Cardiac septum (tissue), 1 donor: Measurements from ENCODE around the gene MCTP2. TPM values are rescaled to one million over a fixed set of nuclear protein-coding genes. Genes with fewer than 3 reads are reported as not detected.

ENCODE experiments used
- DNase-seq: peaks from one replicate; pipeline ENCODE4 v3.0.0-alpha.2; 2020; ENCODE audit warnings: low spot score
- intact Hi-C: fragments of 100-400 bp; cut with DNase I; formaldehyde crosslinking; loops from one replicate; pipeline ENCODE4 v1.14.0; 2022
- total RNA-seq: library from RNA; stranded (reverse); fragmentation: NEBNext Ultra II Directional; extraction: Animal tissue kit (Norgen Biotek cat#: 25700); gene quantifications from one replicate; pipeline ENCODE4 v1.2.1, GENCODE V29; 2021
- donor health status: DM: no; HTN: no; CAD: no.

Gene MCTP2
- total RNA-seq, 1 donor from 2014 or later: 1.5 TPM

DNA sequence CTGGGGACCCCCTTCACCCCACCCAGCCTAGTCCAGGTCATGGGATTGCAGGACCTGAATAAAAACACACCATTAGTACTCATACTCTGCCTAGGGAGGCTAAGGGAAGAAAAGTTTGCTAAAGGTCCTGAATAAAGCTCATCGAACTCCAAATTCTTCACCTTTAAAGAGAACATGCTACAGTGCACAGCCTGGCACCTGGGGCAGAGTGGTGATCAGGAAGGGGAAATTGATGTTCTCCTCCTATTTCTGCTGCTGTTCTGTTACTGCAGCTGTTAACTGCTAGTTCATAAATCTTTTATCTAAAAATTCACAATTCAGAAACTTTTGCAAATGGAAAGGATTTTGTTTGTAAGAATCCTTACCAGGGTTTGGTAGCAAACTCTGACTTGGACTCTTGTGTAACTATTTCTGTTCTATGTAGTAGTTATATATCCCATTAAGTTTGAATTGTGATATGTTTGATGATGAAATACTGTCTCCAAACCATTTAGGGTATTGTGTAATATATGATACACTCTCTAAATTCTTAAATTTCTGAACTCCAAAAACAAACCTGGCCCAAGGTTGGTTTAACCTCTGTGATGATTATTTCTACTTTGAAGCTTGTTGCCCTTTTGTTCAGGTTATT, 27.9 kb downstream of the MCTP2 start:
- intact Hi-C loops: no loop called here
- DNase-seq: no peak

DNA sequence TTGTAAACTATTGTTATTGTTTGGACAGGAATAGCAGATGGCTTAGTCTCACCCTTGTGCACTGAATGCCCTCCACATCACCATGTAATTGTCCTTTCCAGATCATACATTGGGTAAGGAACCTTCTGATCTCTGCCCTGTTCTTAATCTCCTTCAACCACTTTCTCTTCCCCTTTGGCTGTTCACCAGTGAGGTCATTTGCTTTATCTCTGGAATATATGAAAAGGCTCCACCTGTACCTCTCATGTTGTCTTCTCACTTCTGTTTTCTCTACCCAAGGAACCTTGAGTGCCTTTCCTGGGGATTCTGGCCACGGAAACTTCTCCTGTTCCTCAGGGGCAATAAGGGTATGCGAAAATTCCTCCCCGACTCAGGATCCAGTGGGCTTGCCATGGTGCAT, 28.5 kb downstream of the MCTP2 start:
- intact Hi-C loops: no loop called here
- DNase-seq: no peak

GRCh38 chr15:94262201-94262600, 30.8 kb downstream of the MCTP2 start:
- no peak for DNase-seq
- intact Hi-C loops: no loop called here

GRCh38 chr15:94263341-94264273, 32.2 kb downstream of the MCTP2 start:
- no peak for DNase-seq
- intact Hi-C loops: no loop called here

- no peak for DNase-seq
- intact Hi-C loops: no loop called here
These were observed 33.6 kb downstream of the MCTP2 start for GRCh38 chr15:94265009-94265408.

DNA sequence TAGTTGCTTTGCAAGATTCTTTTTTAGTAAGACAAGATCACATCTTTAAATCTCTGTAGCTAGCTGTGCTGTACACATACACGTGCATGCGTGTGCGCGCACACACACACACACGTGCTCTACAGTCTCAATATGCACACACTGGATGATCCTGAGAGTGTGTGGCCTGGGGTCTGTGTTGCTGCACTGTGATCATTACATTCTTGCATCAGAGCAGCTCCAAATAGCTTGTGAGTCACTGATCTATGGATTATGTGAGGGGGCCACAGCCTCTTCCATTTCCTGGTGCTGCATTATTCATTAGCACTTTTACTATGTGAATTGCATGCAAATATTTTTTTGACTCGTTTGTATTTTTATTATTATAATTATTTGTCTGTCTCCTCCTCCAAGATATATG, 34.6 kb downstream of the MCTP2 start:
- DNase-seq: no peak
- intact Hi-C loops: no loop called here

GRCh38 chr15:94266789-94267188, 35.4 kb downstream of the MCTP2 start:
- intact Hi-C loops: no loop called here
- no peak for DNase-seq

- DNase-seq: no peak
- intact Hi-C loops: no loop called here
These were observed 38.6 kb downstream of the MCTP2 start for GRCh38 chr15:94269954-94270353.

GRCh38 chr15:94270570-94270969, 39.2 kb downstream of the MCTP2 start:
- no peak for DNase-seq
- intact Hi-C loops: no loop called here

- intact Hi-C loops: no loop called here
- no peak for DNase-seq
These were observed 41.0 kb downstream of the MCTP2 start for GRCh38 chr15:94272251-94272898.

DNA sequence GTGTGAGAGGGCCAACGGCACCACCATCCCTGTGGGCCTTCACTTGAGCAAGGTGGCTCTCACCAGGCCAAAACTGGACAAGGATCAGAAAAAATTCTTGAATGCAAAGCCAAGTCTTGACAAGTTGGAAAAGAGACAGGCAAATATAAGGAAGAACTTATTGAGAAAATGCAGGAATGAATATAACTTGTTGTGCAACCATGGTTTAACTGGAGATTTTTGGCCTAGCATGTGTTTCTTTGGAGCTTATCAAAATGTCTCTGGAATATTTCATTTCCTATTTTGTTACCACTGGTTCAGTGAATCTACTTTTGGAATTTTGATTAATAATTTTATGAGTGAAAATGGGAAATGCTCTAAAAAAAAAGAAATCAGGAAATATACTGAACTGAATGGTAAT, 42.5 kb downstream of the MCTP2 start:
- no peak for DNase-seq
- intact Hi-C loops: no loop called here

DNA sequence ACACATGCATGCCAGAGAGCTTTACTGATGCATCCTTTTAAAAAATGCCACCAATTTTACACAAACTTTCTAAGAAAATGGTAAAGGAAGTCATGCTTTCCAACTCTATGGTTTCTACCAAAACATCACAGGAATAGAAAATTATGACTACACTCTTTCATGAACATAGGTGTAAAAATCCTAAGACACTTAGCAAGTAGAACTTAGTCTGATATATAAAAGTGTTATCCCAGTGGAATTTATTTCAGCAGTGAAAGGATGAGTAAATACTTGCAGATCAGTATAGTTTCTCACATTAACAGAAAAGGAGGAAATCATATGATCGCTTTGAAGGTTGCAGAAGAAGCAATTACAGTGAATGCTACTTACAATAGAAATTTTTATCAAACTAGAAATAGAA, 43.4 kb downstream of the MCTP2 start:
- no peak for DNase-seq
- intact Hi-C loops: no loop called here

- no peak for DNase-seq
- intact Hi-C loops: no loop called here
These were observed 46.1 kb downstream of the MCTP2 start for GRCh38 chr15:94277485-94277884.

DNA sequence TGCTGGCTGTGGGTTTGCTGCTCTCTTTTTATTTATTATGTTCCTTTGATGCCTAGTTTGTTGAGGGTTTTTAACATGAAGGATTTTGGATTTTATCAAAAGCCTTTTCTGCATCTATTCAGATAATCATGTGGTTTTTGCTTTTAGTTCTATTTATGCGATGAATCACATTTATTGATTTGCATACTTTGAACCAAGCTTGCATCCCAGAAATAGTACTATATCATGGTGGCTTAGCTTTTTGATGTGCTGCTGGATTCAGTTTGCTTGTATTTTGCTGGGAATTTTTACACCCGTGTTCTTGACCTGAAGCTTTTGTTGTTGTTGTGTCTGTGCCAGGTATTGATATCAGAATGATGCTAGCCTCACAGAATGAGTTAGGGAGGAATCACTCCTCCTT, 48.4 kb downstream of the MCTP2 start:
- intact Hi-C loops: no loop called here
- DNase-seq: no peak

DNA sequence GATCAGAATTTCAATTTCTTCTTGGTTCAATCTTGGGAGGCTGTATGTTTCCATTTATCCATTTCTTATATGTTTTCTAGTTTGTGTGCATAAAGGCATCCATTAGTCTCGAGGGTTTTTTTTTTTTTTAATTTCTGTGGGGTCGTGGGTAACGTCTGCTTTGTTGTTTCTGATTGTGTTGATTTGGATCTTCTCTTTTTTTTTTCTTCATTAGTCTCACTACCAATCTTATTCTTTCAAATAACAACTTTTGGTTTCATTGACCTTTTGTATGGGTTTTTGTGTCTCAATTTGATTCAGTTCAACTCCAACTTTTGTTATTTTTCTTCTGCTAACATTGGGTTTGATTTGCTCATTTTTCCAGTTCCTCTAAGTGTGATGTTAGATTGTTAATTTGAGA, 48.9 kb downstream of the MCTP2 start:
- DNase-seq: no peak
- intact Hi-C loops: no loop called here

DNA sequence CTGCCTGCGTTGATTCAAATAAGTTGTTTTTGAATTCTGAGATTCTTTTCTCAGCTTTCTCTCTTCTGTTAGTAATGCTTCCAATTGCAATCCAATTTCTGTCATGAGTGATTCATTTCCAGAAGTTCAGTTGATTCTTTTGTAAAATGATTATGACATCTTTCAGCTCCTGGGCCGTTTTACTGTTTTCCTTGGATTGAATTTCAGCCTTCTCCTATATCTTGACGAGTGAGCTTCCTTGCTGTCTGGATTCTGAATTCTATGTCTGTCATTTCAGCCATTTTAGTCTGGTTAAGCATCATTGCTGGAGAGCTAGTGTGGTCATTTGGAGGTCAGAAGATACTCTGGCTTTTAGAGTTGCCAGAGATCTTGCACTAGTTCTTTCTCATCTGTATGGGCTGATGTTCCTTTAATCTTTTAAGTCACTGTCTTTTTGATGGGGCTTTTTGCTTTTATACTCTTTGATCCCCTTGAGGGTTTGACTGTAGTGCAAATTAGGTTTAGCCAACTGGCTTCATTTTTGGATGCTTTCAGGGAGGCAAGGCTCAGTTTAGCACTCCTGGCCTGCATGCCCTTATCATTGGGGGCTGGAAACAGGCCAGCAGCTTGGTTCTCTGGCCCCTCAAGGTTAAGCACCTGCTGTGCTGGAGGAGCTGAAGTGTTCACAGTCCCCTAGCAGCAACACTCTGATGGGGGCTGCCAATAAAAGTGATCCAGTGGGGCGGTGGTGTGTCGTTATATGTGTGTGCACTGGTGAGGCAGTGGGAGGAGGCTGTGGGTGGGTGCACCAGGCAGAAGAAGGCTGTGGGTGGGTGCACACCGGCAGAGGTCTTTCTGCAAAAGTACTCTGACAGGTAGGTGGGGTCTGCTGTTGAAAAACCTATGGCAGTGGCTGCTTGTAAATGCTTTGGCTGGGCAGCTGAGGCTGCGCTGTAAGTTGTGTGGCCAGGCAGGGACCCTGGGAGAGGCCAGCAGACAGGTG, 51.2 kb downstream of the MCTP2 start:
- no peak for DNase-seq
- intact Hi-C loops: no loop called here

DNA sequence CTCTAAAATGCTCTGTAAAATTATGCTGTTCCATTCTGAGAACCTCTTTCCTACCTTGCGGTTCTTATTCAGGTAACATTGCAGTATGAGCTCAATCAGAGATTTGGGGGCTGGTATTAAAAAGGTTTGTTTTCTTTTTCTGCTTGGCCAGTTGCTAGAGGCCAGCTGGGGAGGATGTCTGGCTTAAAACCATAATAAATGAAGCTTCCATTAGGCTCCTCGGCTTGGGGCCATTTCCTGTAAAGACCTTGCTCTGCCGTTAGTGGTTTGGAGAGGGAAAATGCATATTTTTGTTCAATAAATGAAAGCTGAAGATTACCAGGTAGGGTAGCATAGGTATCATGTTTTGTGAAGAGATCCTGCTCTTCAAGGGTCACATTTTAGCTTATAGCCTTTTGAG, 55.2 kb downstream of the MCTP2 start:
- no peak for DNase-seq
- intact Hi-C loops: no loop called here

- DNase-seq: no peak
- intact Hi-C loops: no loop called here
These were observed 56.5 kb downstream of the MCTP2 start for GRCh38 chr15:94287794-94288246.

GRCh38 chr15:94290730-94291129, 59.4 kb downstream of the MCTP2 start:
- DNase-seq: no peak
- intact Hi-C loops: no loop called here
